GM19043 (cell line): ENCODE data around the gene KASH5.

Experiments
- ATAC-seq: cut with Tn5 transposase; IDR thresholded peaks from one replicate; pipeline ENCODE4 v1.9.1; 2021; ENCODE audit warnings: low read depth; ENCODE audit not compliant: unreplicated experiment

Gene KASH5

DNA sequence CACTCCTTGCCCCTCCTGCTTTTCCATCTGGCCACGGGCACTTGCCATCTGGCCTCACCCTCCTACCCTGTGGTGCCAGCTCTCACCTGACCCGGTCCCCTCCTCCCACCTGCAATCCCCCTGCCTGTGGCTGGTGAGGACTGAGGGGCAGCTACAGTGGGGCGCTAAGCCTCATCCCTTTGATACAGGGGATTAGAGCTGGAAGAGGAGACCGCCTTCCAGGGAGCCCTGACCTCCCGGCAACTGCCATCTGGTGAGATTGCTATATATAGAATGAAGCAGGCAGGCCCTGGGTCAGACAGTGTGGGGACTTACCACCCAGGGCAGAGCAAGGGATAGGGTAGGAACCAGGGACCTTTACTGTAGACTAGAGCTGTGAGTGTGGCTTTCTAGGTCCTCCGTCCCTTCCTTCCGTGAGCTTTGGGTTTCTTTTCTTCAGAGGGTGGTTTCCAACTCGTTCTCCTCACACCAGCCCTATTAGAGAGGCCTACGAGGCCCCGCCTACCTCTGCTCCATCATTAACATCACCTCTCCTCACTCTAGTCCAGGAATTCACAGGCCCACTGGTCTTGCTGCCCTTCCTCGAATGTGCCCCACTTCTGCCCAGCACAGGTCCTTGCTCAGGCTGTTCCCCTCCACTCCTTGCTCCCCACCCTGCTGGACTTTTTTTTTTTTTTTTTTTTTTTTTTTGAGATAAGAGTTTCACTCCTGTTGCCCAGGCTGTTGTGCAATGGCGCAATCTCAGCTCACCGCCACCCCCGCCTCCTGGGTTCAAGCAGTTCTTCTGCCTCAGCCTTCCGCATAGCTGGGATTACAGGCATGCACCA is 7.7 kb downstream of the KASH5 start:
- no peak for ATAC-seq

DNA sequence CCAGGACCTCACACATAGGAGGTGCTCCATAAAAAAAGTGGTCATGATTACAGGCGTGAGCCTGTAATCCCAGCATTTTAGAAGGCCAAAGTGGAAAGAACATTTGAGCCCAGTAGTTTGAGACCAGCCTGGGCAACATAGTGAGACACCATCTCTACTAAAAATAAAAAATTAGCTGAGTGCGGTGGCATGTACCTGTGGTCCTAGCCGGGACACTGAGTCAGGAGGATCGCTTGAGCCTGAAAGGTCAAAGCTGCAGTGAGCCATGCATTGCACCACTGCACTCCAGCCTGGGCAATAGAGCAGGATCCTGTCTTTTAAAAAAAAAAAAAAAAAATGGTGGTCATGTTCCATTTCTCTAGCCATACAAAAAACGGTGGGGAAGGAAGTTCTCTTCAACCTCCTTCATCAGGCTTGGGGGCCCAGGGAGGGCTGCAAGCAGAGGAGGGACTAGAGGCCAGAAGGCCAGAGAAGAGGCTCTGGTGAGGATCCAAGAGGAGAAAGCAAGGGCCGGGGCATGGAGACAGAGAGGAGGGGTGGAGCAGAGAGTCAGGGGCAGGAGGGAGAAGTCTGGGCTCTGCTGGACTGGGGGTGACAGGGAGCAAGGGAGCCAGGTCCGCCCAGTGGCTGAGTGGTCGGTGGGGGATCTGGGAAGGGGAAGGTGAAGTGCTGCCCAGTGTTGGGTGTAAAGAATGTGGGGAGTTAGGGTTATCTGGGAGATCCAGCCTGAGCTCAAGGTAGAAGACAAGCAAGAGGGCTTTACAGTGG is 8.9 kb downstream of the KASH5 start:
- ATAC-seq: no peak

GRCh38 chr19:49398001-49398615 is 10.1 kb downstream of the KASH5 start:
- ATAC-seq: no peak

- ATAC-seq: no peak
These were observed 10.9 kb downstream of the KASH5 start for GRCh38 chr19:49398931-49399330.

DNA sequence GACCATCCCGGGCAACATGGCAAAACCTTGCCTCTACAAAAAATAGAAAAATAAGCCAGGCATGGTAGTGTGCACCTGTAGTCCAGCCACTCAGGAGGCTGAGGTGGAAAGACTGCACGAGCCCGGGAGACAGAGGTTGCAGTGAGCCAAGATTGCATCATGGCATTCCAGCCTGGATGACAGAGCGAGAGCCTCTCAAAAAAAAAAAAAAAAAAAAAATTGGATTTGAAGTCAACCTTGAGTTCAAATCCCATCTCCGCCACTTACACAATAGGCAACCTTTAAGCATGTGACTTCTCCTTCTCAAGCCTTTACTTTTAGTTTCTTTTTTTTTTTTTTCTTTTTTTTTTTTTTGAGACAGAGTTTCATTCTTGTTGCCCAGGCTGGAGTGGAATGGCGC is 12.0 kb downstream of the KASH5 start:
- no peak for ATAC-seq

DNA sequence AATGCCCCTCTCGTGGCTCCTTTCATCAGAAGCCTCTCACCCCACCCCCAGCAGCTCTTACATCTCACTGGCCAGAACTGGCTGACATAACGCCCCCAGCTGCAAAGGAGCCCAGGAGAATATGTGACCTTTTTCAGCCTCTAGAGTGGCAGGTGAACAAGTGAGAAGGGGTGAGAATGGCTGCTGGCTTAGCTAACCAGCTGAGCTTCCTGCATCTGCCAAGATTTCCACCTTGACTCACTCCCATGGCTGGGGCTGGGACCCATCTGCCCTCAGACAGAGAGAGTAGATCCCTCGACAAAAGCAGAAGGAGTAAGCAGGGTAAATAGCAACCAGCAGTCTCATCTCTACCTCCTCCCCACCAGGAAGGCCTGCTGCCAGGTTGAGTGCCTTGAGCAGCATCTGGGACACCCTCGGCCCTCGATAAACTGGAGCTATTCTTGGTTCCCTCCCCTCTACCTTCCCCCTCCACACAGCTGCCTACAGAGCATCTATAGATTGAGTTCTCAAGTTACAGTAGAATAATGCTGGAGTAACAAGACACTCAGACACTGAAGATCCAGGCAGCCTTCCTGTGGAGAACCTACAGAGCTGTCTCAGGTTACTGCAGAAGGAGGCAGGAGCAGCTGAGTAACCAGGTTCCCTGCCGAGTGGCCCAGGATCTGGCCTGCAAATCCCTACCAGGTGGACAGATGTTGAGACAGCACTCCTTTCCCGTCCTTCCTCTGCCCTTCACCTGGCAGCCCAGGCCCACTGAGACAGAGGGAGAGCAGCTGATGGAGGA is 15.5 kb downstream of the KASH5 start:
- ATAC-seq: no peak

- no peak for ATAC-seq
These were observed 19.0 kb downstream of the KASH5 start for GRCh38 chr19:49407079-49407478.

- no peak for ATAC-seq
These were observed 19.5 kb downstream of the KASH5 start for GRCh38 chr19:49407482-49408015.

- no peak for ATAC-seq
These were observed 20.9 kb downstream of the KASH5 start for GRCh38 chr19:49408816-49409440.

DNA sequence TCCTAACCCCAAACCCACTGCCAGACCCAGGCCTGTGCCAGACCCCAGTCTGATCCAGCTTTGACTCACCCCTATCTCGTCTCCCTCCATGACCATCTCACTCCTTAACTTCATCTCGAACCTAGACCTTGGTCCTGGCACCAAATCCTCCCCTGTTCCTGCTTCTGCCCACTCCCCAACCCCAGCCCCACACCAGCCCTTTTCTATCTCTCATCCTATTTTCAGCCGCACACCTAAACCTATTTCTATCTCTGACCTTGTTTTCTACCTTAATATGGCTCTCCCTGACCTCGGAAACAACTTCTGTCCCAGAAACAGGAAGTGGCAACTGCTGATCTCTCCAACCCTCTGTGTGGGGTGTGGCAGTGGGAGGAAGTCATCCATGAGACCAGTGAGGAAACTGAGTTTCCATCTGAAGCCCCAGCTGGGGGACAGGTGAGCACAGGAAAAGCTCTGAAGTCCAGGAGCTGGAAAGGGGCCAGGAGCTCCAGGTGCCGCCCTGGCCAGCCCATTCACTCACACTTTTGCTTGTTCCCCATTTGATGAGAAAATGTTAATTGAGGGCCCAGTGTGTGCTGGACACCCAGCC is 21.5 kb downstream of the KASH5 start:
- ATAC-seq: no peak

DNA sequence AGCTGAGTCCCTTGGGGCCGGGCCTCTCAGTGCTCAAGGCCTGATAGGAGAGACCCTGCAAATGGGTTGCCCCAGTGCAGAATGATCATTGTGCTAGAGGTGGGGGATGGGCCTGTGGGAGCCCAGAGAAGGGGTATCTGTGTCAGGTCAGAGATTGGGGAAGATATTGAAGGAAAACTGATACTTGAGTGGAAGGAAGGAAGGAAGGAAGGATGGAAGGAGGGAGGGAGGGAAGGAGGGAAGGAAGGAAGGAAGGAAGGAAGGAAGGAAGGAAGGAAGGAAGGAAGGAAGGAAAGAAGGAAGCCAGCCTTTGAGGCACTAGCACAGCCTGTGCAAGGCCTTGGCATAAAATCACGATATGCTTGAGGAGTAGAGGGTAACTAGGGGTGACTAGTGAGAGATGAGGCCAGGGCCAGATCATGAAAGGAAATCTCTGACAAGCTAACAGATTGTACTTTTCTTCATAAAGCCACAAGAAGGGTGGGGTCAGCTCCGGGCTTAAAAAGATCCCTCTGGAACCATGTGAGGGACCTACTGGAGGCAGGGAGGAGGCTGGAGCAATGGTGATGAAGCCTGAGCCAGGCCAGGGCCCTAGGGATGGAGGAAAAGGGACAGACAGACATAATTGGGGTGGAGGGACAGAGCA is 23.8 kb downstream of the KASH5 start:
- no peak for ATAC-seq

GRCh38 chr19:49413348-49413747 is 25.3 kb downstream of the KASH5 start:
- no peak for ATAC-seq

DNA sequence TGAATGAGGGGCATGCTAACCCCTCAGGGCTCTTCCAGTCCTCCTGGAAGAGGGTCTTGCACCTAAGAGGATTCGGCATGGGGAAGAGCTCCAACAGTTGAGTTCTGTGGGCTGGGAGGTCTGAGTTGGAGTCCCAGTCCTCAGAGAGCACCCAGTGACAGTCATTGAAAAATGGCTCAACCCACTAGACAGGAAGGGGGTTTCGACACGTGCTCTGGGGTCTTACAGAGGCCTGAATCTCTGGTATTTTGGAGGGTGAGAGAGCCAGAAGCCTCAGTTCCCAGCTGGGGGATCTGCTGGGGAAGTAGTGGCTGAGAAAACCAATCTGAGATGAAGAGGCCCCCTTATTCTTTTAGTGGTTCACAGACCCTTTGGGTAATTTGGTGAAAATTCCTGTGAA is 26.2 kb downstream of the KASH5 start:
- ATAC-seq: no peak

DNA sequence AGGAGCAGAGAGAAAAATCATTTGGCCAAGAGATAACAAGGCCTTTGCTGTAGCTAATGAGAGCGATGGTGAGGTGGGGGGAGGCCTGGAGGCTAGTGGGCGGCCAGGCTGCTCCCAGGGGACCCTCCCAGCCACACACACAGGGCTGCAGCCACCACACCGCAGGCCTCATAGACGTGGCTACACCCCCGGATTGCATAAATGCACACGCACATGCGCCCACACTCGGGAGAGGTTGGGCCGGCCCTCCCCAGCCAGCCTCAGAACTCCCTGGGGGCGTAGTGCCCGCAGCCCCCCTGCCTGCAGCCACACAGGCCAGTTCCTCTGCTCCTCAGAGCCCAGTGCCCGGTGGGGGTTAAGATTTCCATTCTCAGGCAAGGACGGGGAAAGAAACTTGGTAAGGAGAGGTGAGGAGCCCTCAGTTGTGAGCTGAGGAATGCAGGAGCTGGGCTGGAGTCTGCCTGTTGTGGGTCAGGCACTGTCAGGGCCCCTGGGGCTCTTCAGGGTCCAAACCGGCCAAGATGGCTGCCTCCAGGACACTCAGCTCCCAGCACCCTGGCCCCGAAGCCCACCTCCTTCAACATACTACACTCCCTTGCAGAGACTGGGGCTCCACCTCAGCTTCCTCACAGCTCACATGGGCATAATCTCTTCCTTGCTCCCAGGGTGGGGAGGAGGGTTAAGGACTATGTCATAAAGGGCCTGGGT is 27.2 kb downstream of the KASH5 start:
- ATAC-seq: no peak

GRCh38 chr19:49415810-49416200 is 27.8 kb downstream of the KASH5 start:
- ATAC-seq: no peak

DNA sequence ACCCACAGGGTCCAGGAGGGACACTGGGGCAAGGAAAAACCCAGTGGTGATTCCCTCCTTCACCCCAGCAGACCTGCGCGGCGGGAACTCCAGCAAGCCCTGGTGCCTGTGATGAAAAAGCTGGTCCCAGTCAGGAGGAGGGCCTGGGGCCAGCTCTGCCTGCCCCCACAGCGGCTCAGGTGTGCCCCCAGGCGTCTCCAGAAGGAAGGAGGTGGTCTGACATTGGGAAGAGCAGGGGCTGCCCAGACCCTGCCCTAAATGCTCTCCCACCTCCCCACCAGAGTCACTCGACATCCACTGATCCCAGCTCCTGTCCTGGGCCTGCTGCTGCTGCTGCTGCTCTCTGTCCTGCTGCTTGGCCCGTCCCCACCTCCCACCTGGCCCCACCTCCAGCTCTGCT is 29.0 kb downstream of the KASH5 start:
- ATAC-seq: no peak

DNA sequence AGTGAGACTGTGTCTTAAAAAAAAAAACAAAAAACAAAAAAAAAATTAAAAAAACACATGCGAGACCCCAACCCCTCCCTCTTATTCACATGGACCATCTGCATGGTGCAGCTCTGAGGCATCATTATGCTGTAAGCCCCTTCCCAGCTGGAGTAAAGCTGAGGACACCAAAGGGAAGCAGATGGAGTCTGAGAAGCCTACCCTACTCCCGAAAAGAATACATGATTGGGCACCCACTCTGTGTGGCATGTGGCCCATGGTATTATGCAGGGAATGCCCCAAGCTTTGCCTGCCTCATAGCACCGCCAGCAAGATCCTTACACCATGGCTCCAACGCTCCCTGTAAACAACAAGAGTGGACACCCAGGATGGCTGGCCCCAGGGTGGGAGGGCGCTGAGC is 30.5 kb downstream of the KASH5 start:
- ATAC-seq: no peak

DNA sequence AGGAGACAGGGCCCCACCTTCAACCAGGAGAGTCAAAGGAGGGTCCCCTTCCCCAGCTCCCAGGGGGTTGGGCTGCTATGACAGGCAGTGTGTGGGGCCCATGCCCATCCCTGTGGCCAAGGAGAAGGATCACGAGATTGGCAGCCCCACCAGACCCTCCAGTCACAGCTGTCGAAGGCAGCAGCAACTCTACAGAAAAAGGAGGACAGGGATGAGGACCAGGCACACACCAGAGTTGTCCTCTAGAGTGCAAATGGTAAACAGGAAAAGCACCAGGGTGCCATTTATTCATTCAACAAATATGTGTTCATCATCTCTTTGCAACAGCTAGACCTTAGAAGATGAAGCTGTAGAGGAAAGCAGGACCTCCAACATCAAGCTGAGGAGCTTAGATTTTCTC is 31.1 kb downstream of the KASH5 start:
- no peak for ATAC-seq

- no peak for ATAC-seq
These were observed 32.2 kb downstream of the KASH5 start for GRCh38 chr19:49420227-49420626.
